GM23248 (cell line): ENCODE measurements around the gene CLIP2.

Experiments used
- EZH2 ChIP-seq: fragments of 200-600 bp; sonication (generic); IDR thresholded peaks from 2 replicates; pipeline ENCODE4 v1.6.1; 2018; ENCODE audit warnings: antibody characterized with exemption, mild to moderate bottlenecking; ENCODE audit not compliant: insufficient read depth, poor library complexity, severe bottlenecking
- EZH2phosphoT487 ChIP-seq: fragments of 200-600 bp; sonication (generic); IDR thresholded peaks from 2 replicates; pipeline ENCODE4 v1.6.1; 2018; ENCODE audit warnings: antibody characterized with exemption, moderate library complexity, mild to moderate bottlenecking, low read depth; ENCODE audit not compliant: insufficient read depth

GRCh38 chr7:74324531-74325209 lies 35.5 kb downstream of the CLIP2 start:
- TF ChIP-seq EZH2 (no peak), EZH2phosphoT487 (no peak)
